ENCODE results near the gene ATN1. TPM values are rescaled to one million over a fixed set of nuclear protein-coding genes. Genes with fewer than 3 reads are reported as not detected.

ATN1 gene
- total RNA-seq, 1 donor = 25.0 TPM

- DNase-seq (ENCODE audit: low read depth in 2 of 3, low spot score in 2 of 3) = no peak
Measured at GRCh38 chr12:6925239-6925539, 2.6 kb upstream of the ATN1 start.

- no peak for DNase-seq (ENCODE audit: low read depth in 2 of 3, low spot score in 2 of 3)
Measured at GRCh38 chr12:6925540-6926279, 2.0 kb upstream of the ATN1 start.

GRCh38 chr12:6928022-6928702, 403 bp downstream of the ATN1 start:
- DNase-seq (ENCODE audit: low read depth in 2 of 3, low spot score in 2 of 3) = no peak

- no peak for DNase-seq (ENCODE audit: low read depth in 2 of 3, low spot score in 2 of 3)
Measured at GRCh38 chr12:6928703-6929407, 1.1 kb downstream of the ATN1 start.

GRCh38 chr12:6929466-6930452, 2.0 kb downstream of the ATN1 start:
- no peak for DNase-seq (ENCODE audit: low read depth in 2 of 3, low spot score in 2 of 3)

- no peak for DNase-seq (ENCODE audit: low read depth in 2 of 3, low spot score in 2 of 3)
Measured at GRCh38 chr12:6932766-6933165, 5.0 kb downstream of the ATN1 start.

GRCh38 chr12:6934110-6934509, 6.4 kb downstream of the ATN1 start:
- no peak for DNase-seq (ENCODE audit: low read depth in 2 of 3, low spot score in 2 of 3)

GRCh38 chr12:6935371-6936193, 7.8 kb downstream of the ATN1 start:
- DNase-seq (ENCODE audit: low read depth in 2 of 3, low spot score in 2 of 3) = no peak

GRCh38 chr12:6936194-6936635, 8.5 kb downstream of the ATN1 start:
- no peak for DNase-seq (ENCODE audit: low read depth in 2 of 3, low spot score in 2 of 3)

GRCh38 chr12:6936636-6937480, 9.1 kb downstream of the ATN1 start:
- DNase-seq (ENCODE audit: low read depth in 2 of 3, low spot score in 2 of 3) = peak in 1 of 3 donors; percentile 67

- peak; percentile 93 to 97 (median 96) for DNase-seq (ENCODE audit: low read depth in 2 of 3, low spot score in 2 of 3)
Measured at GRCh38 chr12:6937481-6938352, 10.0 kb downstream of the ATN1 start.

GRCh38 chr12:6938353-6939190, 10.8 kb downstream of the ATN1 start:
- no peak for DNase-seq (ENCODE audit: low read depth in 2 of 3, low spot score in 2 of 3)

GRCh38 chr12:6939191-6939540, 11.4 kb downstream of the ATN1 start:
- DNase-seq (ENCODE audit: low read depth in 2 of 3, low spot score in 2 of 3) = no peak

GRCh38 chr12:6941267-6941666, 13.5 kb downstream of the ATN1 start:
- no peak for DNase-seq (ENCODE audit: low read depth in 2 of 3, low spot score in 2 of 3)

GRCh38 chr12:6941782-6942181, 14.0 kb downstream of the ATN1 start:
- no peak for DNase-seq (ENCODE audit: low read depth in 2 of 3, low spot score in 2 of 3)

GRCh38 chr12:6942331-6942665, 14.5 kb downstream of the ATN1 start:
- no peak for DNase-seq (ENCODE audit: low read depth in 2 of 3, low spot score in 2 of 3)

GRCh38 chr12:6943389-6943721, 15.6 kb downstream of the ATN1 start:
- peak; percentile 77 to 96 (median 90) for DNase-seq (ENCODE audit: low read depth in 2 of 3, low spot score in 2 of 3)
